GM23248 (cell line): Measurements from ENCODE around the gene RCSD1.

Experiments
- EZH2 ChIP-seq: fragments of 200-600 bp; sonication (generic); IDR thresholded peaks from 2 replicates; pipeline ENCODE4 v1.6.1; 2018; ENCODE audit warnings: antibody characterized with exemption, mild to moderate bottlenecking; ENCODE audit not compliant: insufficient read depth, poor library complexity, severe bottlenecking
- EZH2phosphoT487 ChIP-seq: fragments of 200-600 bp; sonication (generic); IDR thresholded peaks from 2 replicates; pipeline ENCODE4 v1.6.1; 2018; ENCODE audit warnings: antibody characterized with exemption, moderate library complexity, mild to moderate bottlenecking, low read depth; ENCODE audit not compliant: insufficient read depth

GRCh38 chr1:167722152-167722869 is 92.3 kb downstream of the RCSD1 start:
- TF ChIP-seq EZH2 (no peak), EZH2phosphoT487 (no peak)
